ENCODE results near the gene PHLDB3. TPM values are rescaled to one million over a fixed set of nuclear protein-coding genes. Genes with fewer than 3 reads are reported as not detected.

The PHLDB3 gene
- total and polyA plus RNA-seq, 2 of the 4 experiments (the other 2 are of a cell fraction) = 2.9 to 10.6 TPM

GRCh38 chr19:43545981-43546380 lies 41.4 kb upstream of the PHLDB3 start:
- TF ChIP-seq CHD1 (IDR thresholded peaks at IDR 0.05; ENCODE audit: low read depth, low read length) = no peak
- no peak for TF ChIP-seq RAD21 (IDR thresholded peaks at IDR 0.05; ENCODE audit: low read length)
- no peak for TF ChIP-seq MXI1 (IDR thresholded peaks at IDR 0.05; ENCODE audit: borderline replicate concordance, low read depth, low read length)
- TF ChIP-seq ELK1 (IDR thresholded peaks at IDR 0.05; ENCODE audit: borderline replicate concordance, low read depth, low read length) = no peak
- TF ChIP-seq BHLHE40 (IDR thresholded peaks at IDR 0.05; ENCODE audit: low read depth, low read length) = no peak
- no peak for TF ChIP-seq RFX5 (IDR thresholded peaks at IDR 0.05; ENCODE audit: low read depth, low read length)
- no peak for TF ChIP-seq POLR2A (IDR thresholded peaks at IDR 0.05; ENCODE audit: low read depth, low read length)
- TF ChIP-seq SMC3 (IDR thresholded peaks at IDR 0.05; ENCODE audit: low read depth, low read length) = no peak
- TF ChIP-seq USF2 (IDR thresholded peaks at IDR 0.05; ENCODE audit: low read depth, low read length) = no peak
- TF ChIP-seq RCOR1 (IDR thresholded peaks at IDR 0.05; ENCODE audit: insufficient replicate concordance, low read length) = no peak
- no peak for TF ChIP-seq MAFK (IDR thresholded peaks at IDR 0.05; ENCODE audit: low read depth, low read length)
- TF ChIP-seq CEBPB (IDR thresholded peaks at IDR 0.05; ENCODE audit: low read depth, low read length) = no peak
- TF ChIP-seq NFE2L2 (IDR thresholded peaks at IDR 0.05; ENCODE audit: low read depth, low read length) = no peak
- no peak for TF ChIP-seq MAZ (IDR thresholded peaks at IDR 0.05; ENCODE audit: borderline replicate concordance, low read depth, low read length)
- no peak for TF ChIP-seq CTCF (conservative IDR thresholded peaks at IDR 0.05; ENCODE audit: low read depth, low read length)
- no peak for TF ChIP-seq FOS (IDR thresholded peaks at IDR 0.05; ENCODE audit: low read depth, low read length)
- Histone ChIP-seq H2BK5ac (ENCODE audit: low read depth, low read length, poor library complexity, severe bottlenecking) (no peak overlapping the region), H2BK120ac (ENCODE audit: low read depth, low read length) (no peak overlapping the region), H2BK20ac (ENCODE audit: low read depth, low read length) (no peak overlapping the region), H3K9me3 (ENCODE audit: control insufficient read depth, insufficient read depth, low read length) (no peaks in the 10 kb centered on the region), H3K27me3 (ENCODE audit: control insufficient read depth, insufficient read depth, low read length) (no peaks in the 10 kb centered on the region), H3K27ac (ENCODE audit: insufficient read depth, low read length) (no peak overlapping the region), H4K8ac (ENCODE audit: low read depth in 2 of 2, low read length in 2 of 2) (no peak overlapping the region), H4K5ac (ENCODE audit: low read depth, low read length) (no peak overlapping the region), H4K20me1 (ENCODE audit: insufficient read depth, low read length) (no peaks in the 10 kb centered on the region), H3K9me1 (ENCODE audit: insufficient read depth, low read length) (no peaks in the 10 kb centered on the region), H3K9ac (ENCODE audit: low read depth, low read length) (no peak overlapping the region), H3K79me1 (ENCODE audit: low read depth in 1 of 2, low read length in 2 of 2) (no peaks in the 10 kb centered on the region), H2AFZ (replicated peaks; ENCODE audit: low read length, poor library complexity) (no peak overlapping the region), H3K36me3 (ENCODE audit: control insufficient read depth, insufficient read depth, low read length) (peaks cover 34% of the 10 kb centered on the region), H3K4me1 (ENCODE audit: control insufficient read depth, insufficient read depth, low read length) (no peaks in the 10 kb centered on the region), H3K23ac (ENCODE audit: low read depth, low read length) (no peak overlapping the region), H2AK5ac (ENCODE audit: low read depth, low read length) (no peak overlapping the region), H3K18ac (ENCODE audit: low read depth, low read length) (no peak overlapping the region), H3K14ac (replicated peaks; ENCODE audit: low read depth, low read length) (no peak overlapping the region), H3K4me2 (ENCODE audit: low read depth, low read length) (no peak overlapping the region), H3K56ac (ENCODE audit: extremely low read depth, insufficient read depth, low read length) (no peak overlapping the region), H3K4me3 (ENCODE audit: insufficient read depth, low read depth, low read length) (no peak overlapping the region), H2BK15ac (ENCODE audit: low read depth, low read length) (no peak overlapping the region), H4K91ac (ENCODE audit: insufficient read depth, low read depth, low read length) (no peak overlapping the region), H3K4ac (ENCODE audit: low read depth, low read length) (no peak overlapping the region), H2AK9ac (replicated peaks; ENCODE audit: low read depth, low read length, poor library complexity) (no peak overlapping the region)
- WGBS, 2 experiments (ENCODE audit: extremely low coverage in 2 of 2, insufficient read length in 1 of 2) = 100% methylated on average over 1 of the region's 2 CpGs; no CpG with 5 or more reads in 1 of the 2 experiments
- in situ Hi-C loops (cut with MboI; ENCODE audit: low sequenced_read_pairs) = no loop called here
- ATAC-seq (ENCODE audit: low read depth) (no peak), DNase-seq (no peak)
- dilution Hi-C loops (cut with HindIII; ENCODE audit: low sequenced_read_pairs, unreplicated experiment) = no loop called here
- ChIA-PET CTCF (interaction anchor here (0.5 kb wide), 2 partner anchors 10 to 174 kb away, joined by 3 to 4 read pairs; no protein-coding TSS in a partner anchor), POLR2A (ENCODE audit: unreplicated experiment) (no interaction called here)
- no TSS peak for BruUV-seq (replicated peaks)
- intact Hi-C loops (cut with micrococcal nuclease) = no loop called here
